Activated naive CD4-positive, alpha-beta T cell (primary cell): Measurements from ENCODE around the gene PKP1.

Experiments used
- DNase-seq, 4 experiments: peaks; one replicate each; lab custom pipeline; 2025; lab: John Stamatoyannopoulos, UW

PKP1 gene

DNA sequence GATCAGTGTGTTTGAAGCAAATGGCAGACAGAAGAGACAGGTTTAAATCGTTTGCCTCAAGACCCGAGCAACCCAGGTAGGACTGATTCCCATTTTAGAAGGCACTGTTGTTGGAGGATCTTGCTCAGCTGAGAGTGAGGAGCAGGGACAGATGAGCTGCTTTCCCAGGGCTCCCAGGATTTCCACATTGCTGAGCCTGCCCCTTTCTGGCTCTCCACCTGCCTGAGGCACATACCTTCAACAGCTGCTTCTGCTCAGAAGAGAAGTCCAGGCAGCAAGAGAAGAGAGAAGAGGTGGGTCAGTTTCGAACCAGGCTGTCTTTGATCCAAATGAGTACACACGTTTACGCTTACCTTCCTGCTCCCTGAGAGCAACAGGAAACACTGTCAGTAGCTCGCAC, 88.5 kb downstream of the PKP1 start:
- no peak for DNase-seq

DNA sequence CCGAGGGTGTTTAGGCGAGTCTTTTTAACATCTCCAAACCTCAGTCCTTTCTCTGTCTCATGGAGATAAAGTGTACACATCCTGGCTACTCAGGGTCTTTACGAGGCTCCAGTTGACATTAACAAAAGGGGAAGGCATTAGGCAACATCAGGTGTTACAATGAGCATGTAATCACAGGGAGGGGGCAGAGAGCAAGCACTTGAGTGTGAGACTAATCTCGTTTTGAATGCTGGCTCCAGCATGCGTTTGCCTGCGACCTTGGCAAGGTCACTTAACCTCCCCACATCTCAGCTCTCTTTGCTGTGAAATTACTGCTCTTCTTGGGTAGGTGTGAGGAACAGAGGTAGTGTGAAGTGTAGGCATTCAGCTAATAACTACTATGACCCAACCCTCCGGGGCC, 91.1 kb downstream of the PKP1 start:
- no peak for DNase-seq

DNA sequence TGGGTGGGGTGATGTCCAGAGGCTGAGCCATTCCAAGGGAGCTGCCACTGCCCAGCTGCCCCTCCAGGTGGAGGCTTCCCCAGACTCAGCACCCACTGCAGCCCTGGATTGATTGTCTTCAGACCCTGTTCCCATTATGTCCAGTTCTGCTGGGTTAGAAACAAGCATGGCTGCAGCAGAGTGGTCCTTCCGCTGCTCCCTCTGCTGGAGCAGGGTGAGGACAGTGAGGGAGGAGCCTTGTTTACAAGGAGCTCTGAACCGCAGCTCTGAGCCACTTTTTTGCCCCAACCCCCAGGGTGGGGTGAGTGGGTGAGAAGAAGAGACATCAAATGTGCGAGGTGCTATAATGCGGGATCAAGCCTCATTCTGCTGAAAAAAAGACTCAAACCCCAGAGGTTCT, 91.9 kb downstream of the PKP1 start:
- DNase-seq = no peak

DNA sequence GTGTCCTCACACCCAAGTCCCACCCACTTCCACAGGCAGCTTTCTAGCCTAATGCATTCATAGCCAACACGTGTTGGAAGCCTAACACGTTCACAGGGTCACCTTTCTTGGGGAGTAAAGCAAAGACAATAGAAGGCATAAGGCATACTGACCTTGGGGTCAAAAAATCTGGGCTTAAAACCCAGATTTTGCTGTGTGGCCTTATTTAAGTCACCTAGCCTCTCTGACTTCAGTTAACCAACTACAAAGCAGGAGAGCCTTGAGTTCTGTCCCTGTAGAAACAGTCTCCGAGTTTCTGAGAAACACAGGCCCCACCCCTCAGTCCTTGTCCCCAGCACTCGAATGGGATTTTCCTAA, 92.8 kb downstream of the PKP1 start:
- no peak for DNase-seq

DNA sequence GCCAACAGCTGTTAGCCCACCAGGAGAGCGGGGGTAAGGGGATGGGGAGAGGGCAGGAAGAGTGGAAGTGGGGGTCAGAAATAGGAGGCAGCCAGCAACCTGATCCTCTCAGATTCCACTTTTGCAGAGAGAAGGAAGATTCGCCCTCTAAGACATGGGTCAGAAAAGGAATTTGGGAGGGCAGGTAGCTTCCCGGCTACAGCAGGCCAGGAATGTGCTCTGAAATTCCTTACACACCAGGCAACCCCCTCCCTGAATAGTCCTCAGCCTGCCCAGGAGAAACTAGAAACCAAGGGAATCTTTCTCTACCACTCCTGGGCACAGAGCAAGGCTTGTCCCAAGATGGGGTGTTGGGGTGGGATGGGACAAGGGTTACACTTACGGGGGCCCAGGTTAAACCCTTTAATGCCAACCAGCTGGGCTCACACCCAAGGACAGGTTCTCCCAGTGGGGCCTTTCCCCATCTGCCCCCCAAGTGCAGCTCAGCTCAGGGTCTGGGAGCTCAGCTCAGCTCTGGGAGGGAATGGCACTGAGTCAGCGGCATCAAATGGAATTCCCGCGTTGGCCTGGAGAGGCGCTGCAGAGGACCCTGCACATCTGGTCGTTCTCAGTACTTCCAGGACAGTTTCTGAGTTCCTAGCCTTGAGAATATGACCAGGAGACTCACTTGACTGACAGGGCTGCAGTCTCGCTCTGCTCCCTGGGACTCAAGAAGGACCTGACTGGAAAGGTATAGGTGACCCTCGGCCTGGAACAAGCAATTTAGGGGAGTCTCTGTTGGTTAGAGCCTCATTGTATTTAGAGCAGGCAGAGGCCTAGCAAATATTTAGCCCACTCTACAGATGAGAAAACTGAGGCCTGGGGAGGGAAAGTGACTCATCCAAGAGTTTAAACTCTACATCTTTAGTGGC, 93.4 kb downstream of the PKP1 start:
- no peak for DNase-seq

DNA sequence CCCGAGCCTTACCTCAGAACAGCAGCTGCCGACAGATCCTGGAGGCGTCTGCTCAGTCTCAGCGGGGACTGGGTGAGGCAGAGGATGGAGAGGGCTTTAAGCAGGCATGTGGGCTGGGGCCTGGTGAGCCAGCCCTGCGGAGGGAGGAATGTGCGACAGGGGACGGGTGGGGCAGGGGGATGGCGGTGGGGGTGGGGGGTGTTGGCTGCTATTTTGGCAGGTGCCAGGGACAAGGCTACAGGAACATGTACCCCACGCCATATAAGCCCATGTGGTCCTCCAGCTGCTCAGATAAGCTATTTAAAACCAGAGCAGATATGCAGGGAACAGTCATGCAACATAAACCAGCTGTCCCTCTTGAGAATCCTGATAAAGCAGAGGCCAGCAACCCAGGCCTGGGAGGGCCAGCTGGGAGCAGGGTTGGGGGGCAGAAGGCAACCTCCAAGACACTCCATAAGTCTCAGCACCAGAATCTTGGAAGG, 94.3 kb downstream of the PKP1 start, which contains the start of gene TNNT2:
Gene TNNT2 (minus strand): TSS at position 70 of the 482 bp plus-strand sequence. CDS start 4,426 bp downstream, outside the sequence.
- no peak for DNase-seq

DNA sequence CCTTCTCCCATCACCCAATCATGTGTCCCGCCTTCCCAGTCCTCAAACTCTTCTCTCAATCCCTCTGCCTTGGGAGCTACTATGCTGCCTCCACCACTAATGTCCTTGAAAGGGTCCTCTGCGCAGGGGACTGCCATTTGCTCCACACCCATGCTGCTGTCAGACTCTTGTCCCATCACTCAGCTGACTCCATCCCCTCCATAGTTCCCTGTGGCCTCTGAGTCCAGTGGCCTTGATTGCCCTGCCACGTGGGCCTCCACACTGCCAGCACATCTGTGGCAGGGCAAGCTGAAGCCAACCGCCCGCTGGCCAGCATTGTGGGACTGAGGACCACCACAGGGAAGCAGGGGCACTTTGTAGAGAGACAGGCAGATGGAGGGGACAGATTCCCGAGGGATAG, 95.5 kb downstream of the PKP1 start:
- DNase-seq = no peak

DNA sequence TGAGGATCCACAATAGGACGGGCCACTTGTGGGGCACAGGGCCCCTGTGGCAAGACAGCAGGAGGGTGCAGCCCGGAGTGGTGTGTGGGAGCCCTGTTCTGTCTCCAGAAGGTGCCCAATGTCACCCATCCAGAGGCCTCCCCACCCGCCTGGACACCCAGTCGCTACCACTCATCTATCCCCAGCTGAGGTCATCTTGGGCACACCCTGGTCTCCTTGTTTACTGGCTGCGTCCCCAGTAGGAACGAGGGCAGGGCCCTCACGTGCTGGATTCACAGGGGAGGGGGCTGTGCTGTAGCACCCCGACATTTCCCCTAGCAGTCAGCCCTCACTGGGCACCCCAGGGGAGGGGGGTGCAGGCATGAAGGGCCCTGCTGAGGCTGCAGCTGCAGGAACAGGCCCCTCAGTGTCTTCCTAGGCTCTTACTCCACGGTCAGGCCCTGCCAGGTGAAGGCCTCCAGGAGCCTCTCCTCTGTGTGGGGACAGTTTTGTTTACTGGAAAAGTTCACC, 96.5 kb downstream of the PKP1 start:
- no peak for DNase-seq

DNA sequence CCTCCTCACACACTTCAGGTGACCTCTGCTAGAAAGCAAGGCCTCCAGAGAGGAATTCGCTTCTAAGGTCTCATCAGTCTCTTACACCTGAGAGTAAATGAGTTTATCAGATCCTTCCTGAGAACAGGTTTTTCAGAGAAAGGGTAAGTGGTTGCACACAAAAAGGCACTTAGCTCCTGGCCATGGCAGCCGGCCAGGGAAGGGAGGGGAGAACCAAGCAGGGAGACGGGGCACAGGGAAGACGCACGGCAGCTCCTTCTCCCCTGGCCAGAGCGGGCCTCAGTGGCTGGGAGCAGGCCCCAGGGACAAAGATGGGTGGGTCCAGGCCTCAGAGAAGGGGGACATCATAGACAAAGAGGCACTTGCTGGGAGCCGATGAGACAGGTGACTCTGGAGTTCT, 97.8 kb downstream of the PKP1 start:
- no peak for DNase-seq
